Fibroblast of pulmonary artery (primary cell): ENCODE data around the gene TTC31.

Source experiments
- DNase-seq: peaks from one replicate; pipeline ENCODE4 v3.0.0-alpha.2; 2010; ENCODE audit warnings: low read depth
- H3K4me3 ChIP-seq: replicated peaks from 2 replicates; pipeline ENCODE4 v1.5.1; 2011; ENCODE audit warnings: low read depth, mild to moderate bottlenecking, control low read depth, low read length, moderate library complexity
- CTCF ChIP-seq: IDR thresholded peaks from 2 replicates; pipeline ENCODE4 v1.5.1; 2011; ENCODE audit warnings: mild to moderate bottlenecking, control low read depth, low read length, inconsistent platforms; ENCODE audit errors: missing control alignments

The TTC31 gene

GRCh38 chr2:74516650-74517049 is 33.8 kb downstream of the TTC31 start:
- H3K4me3 ChIP-seq: no peak overlapping the region
- TF ChIP-seq CTCF: no peak
- DNase-seq: no peak

- no peak overlapping the region for H3K4me3 ChIP-seq
- DNase-seq: no peak
- no peak for TF ChIP-seq CTCF
These were observed 39.6 kb downstream of the TTC31 start for GRCh38 chr2:74522516-74522915.

GRCh38 chr2:74524005-74524404 is 41.1 kb downstream of the TTC31 start:
- H3K4me3 ChIP-seq: no peak overlapping the region
- no peak for TF ChIP-seq CTCF
- DNase-seq: no peak

- no peak for TF ChIP-seq CTCF
- DNase-seq: no peak
- H3K4me3 ChIP-seq: no peak overlapping the region
These were observed 42.3 kb downstream of the TTC31 start for GRCh38 chr2:74524955-74525716.

GRCh38 chr2:74525717-74526648 is 43.1 kb downstream of the TTC31 start, which contains the start of gene DQX1:
Gene DQX1, minus strand, starts transcription at chr2:74526231. Its CDS starts 502 bp downstream, at chr2:74525729.
- no peak within 1 kb of the TSS for H3K4me3 ChIP-seq
- DNase-seq: no peak
- TF ChIP-seq CTCF: no peak

- TF ChIP-seq CTCF: no peak
- no peak for DNase-seq
- H3K4me3 ChIP-seq: no peak overlapping the region
These were observed 43.9 kb downstream of the TTC31 start for GRCh38 chr2:74526649-74527230.
